Measurements from ENCODE around the gene AOPEP.

The AOPEP gene

GRCh38 chr9:95116002-95116807 lies 389.7 kb downstream of the AOPEP start:
- no peak overlapping the region for H3K4me3 ChIP-seq (ENCODE audit: low read length in 2 of 2)
- no peak overlapping the region for H3K9ac ChIP-seq (ENCODE audit: low read depth in 1 of 2, low read length in 2 of 2)
- no peaks in the 10 kb centered on the region for H3K27me3 ChIP-seq (ENCODE audit: control insufficient read depth in 2 of 2, insufficient read depth in 2 of 2, low read length in 2 of 2)
- peaks cover 6 to 7% of the 10 kb centered on the region in 2 donors for H3K36me3 ChIP-seq (ENCODE audit: control insufficient read depth in 2 of 2, insufficient read depth in 2 of 2, low read length in 2 of 2)
- no peaks in the 10 kb centered on the region for H3K9me3 ChIP-seq (ENCODE audit: control insufficient read depth in 2 of 2, low read length in 2 of 2)
- no peak overlapping the region for H3K27ac ChIP-seq (ENCODE audit: low read depth in 2 of 2, low read length in 2 of 2)
- H3K4me1 ChIP-seq (ENCODE audit: control insufficient read depth in 2 of 2, insufficient read depth in 2 of 2, low read length in 2 of 2), result no peaks in the 10 kb centered on the region

GRCh38 chr9:95116808-95117204 lies 390.3 kb downstream of the AOPEP start:
- Histone ChIP-seq H3K9ac (ENCODE audit: low read depth in 1 of 2, low read length in 2 of 2) (no peak overlapping the region), H3K4me1 (ENCODE audit: control insufficient read depth in 2 of 2, insufficient read depth in 2 of 2, low read length in 2 of 2) (no peaks in the 10 kb centered on the region), H3K36me3 (ENCODE audit: control insufficient read depth in 2 of 2, insufficient read depth in 2 of 2, low read length in 2 of 2) (peaks cover 3 to 6% of the 10 kb centered on the region in 2 donors), H3K27me3 (ENCODE audit: control insufficient read depth in 2 of 2, insufficient read depth in 2 of 2, low read length in 2 of 2) (no peaks in the 10 kb centered on the region), H3K4me3 (ENCODE audit: low read length in 2 of 2) (no peak overlapping the region), H3K27ac (ENCODE audit: low read depth in 2 of 2, low read length in 2 of 2) (no peak overlapping the region), H3K9me3 (ENCODE audit: control insufficient read depth in 2 of 2, low read length in 2 of 2) (no peaks in the 10 kb centered on the region)

DNA sequence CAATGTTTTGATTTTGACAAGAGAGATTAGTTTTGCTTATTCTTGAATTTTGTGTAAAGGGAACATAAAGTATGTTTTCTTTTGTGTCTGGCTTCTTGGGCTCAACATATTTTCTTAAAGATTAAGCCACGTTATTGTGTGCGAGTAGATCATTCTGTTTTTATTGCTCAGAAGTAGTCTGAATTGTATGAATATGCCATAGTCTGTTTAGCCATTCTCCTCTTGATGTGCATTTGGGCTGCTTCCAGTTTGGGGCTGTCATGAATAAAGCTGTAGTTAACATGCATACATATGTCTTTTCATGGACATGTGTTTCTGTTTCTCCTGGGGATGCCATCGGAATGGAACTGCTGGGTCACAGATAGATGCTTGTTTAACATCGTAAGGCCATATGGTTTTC lies 392.1 kb downstream of the AOPEP start:
- Histone ChIP-seq H3K9me3 (ENCODE audit: control insufficient read depth in 2 of 2, low read length in 2 of 2) (no peaks in the 10 kb centered on the region), H3K9ac (ENCODE audit: low read depth in 1 of 2, low read length in 2 of 2) (no peak overlapping the region), H3K4me1 (ENCODE audit: control insufficient read depth in 2 of 2, insufficient read depth in 2 of 2, low read length in 2 of 2) (no peaks in the 10 kb centered on the region), H3K4me3 (ENCODE audit: low read length in 2 of 2) (no peak overlapping the region), H3K27ac (ENCODE audit: low read depth in 2 of 2, low read length in 2 of 2) (no peak overlapping the region), H3K27me3 (ENCODE audit: control insufficient read depth in 2 of 2, insufficient read depth in 2 of 2, low read length in 2 of 2) (no peaks in the 10 kb centered on the region), H3K36me3 (ENCODE audit: control insufficient read depth in 2 of 2, insufficient read depth in 2 of 2, low read length in 2 of 2) (peaks cover 0 to 3% of the 10 kb centered on the region in 2 donors)

DNA sequence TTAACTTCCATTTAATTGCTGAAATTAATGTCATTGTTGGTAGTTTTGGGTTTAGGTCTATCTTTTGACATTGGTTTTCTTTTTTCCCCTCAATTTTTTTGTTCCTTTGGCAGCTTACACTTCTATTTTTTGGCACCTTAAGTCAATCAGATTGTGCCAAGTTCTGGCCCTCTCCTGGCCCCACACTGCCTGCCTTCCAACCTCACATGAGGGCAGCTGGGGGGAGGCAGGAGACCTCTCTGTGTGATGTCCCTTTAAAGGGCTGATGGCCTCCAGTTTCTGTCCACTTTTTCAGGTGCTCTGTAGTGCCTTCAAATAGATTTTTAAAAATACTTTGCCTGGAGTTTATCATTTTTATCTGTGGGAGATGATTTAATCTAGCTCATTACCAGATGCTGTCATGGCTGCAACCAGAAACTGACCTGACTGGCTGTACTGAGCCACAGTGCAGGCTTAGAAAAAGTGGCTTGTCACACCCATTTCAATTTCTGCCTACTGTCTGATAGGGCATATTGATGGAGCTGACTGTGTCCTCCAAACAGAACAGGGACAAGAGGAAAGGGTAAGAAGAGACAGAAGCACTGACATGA lies 394.4 kb downstream of the AOPEP start:
- H3K4me3 ChIP-seq (ENCODE audit: low read length in 2 of 2), result no peak overlapping the region
- no peaks in the 10 kb centered on the region for H3K36me3 ChIP-seq (ENCODE audit: control insufficient read depth in 2 of 2, insufficient read depth in 2 of 2, low read length in 2 of 2)
- H3K9me3 ChIP-seq (ENCODE audit: control insufficient read depth in 2 of 2, low read length in 2 of 2), result no peaks in the 10 kb centered on the region
- H3K4me1 ChIP-seq (ENCODE audit: control insufficient read depth in 2 of 2, insufficient read depth in 2 of 2, low read length in 2 of 2), result no peaks in the 10 kb centered on the region
- H3K9ac ChIP-seq (ENCODE audit: low read depth in 1 of 2, low read length in 2 of 2), result no peak overlapping the region
- no peaks in the 10 kb centered on the region for H3K27me3 ChIP-seq (ENCODE audit: control insufficient read depth in 2 of 2, insufficient read depth in 2 of 2, low read length in 2 of 2)
- H3K27ac ChIP-seq (ENCODE audit: low read depth in 2 of 2, low read length in 2 of 2), result no peak overlapping the region

DNA sequence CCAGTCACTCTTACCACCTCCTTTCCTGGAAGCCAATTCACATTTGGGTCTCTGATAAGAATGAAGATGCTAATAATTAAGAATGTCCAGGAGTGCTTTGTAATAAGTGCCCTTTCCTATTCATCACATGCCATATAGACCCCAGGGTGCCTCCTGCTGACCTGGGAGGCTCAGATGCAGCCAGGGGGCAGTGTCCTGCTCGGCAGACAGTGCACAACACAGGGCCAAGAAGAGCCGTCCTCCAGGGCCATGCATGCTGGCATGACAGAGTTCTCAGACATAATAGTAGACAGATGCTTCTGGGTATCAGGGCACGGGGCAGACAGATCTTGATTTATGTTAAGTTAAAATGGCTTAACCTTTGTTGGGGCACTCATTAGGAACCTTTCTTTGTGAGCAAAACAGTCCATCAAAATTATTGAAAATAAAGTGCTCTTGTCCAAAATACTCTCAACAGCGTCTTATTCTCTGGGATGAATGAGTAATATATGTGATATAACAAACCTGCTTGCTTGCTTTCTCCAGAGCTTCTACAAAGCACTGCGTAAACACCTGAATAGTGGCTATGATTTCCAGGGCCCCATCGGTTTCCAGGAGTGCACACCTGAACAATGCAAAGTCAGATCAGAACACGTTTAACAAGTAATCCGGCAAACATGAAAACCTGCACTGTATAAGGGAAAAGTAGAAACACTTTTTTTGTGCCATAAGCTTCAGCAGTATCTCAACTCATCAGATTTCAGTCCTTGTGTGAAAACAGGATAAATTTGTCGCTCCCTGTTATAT lies 398.3 kb downstream of the AOPEP start:
- no peak overlapping the region for H3K9ac ChIP-seq (ENCODE audit: low read depth in 1 of 2, low read length in 2 of 2)
- no peak overlapping the region for H3K27ac ChIP-seq (ENCODE audit: low read depth in 2 of 2, low read length in 2 of 2)
- no peaks in the 10 kb centered on the region for H3K36me3 ChIP-seq (ENCODE audit: control insufficient read depth in 2 of 2, insufficient read depth in 2 of 2, low read length in 2 of 2)
- H3K9me3 ChIP-seq (ENCODE audit: control insufficient read depth in 2 of 2, low read length in 2 of 2), result no peaks in the 10 kb centered on the region
- no peak overlapping the region for H3K4me3 ChIP-seq (ENCODE audit: low read length in 2 of 2)
- H3K27me3 ChIP-seq (ENCODE audit: control insufficient read depth in 2 of 2, insufficient read depth in 2 of 2, low read length in 2 of 2), result no peaks in the 10 kb centered on the region
- H3K4me1 ChIP-seq (ENCODE audit: control insufficient read depth in 2 of 2, insufficient read depth in 2 of 2, low read length in 2 of 2), result peaks cover 0 to 8% of the 10 kb centered on the region in 2 donors

GRCh38 chr9:95125652-95126051 lies 399.2 kb downstream of the AOPEP start:
- no peaks in the 10 kb centered on the region for H3K36me3 ChIP-seq (ENCODE audit: control insufficient read depth in 2 of 2, insufficient read depth in 2 of 2, low read length in 2 of 2)
- H3K4me1 ChIP-seq (ENCODE audit: control insufficient read depth in 2 of 2, insufficient read depth in 2 of 2, low read length in 2 of 2), result peaks cover 0 to 11% of the 10 kb centered on the region in 2 donors
- no peaks in the 10 kb centered on the region for H3K9me3 ChIP-seq (ENCODE audit: control insufficient read depth in 2 of 2, low read length in 2 of 2)
- H3K27me3 ChIP-seq (ENCODE audit: control insufficient read depth in 2 of 2, insufficient read depth in 2 of 2, low read length in 2 of 2), result no peaks in the 10 kb centered on the region
- no peak overlapping the region for H3K4me3 ChIP-seq (ENCODE audit: low read length in 2 of 2)
- no peak overlapping the region for H3K9ac ChIP-seq (ENCODE audit: low read depth in 1 of 2, low read length in 2 of 2)
- no peak overlapping the region for H3K27ac ChIP-seq (ENCODE audit: low read depth in 2 of 2, low read length in 2 of 2)

DNA sequence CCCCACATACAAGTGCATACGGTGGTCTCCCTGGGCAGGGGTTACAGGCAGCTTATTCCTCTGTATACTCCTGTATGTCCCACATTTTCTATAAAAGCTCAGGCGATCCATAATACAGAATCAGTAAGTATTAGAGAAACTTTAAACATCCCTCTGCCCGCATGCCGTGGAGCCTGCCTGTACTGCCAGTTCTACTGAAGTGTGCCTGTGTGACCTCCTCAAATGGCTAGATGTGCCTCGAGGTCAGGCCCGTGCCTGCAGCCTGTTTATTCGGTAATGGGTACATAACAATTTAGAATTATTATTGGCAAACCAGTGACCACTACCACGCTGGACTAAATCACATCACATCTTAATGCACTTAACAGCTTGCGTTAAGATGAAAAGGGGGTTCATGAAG lies 400.2 kb downstream of the AOPEP start:
- no peak overlapping the region for H3K27ac ChIP-seq (ENCODE audit: low read depth in 2 of 2, low read length in 2 of 2)
- H3K9ac ChIP-seq (ENCODE audit: low read depth in 1 of 2, low read length in 2 of 2), result no peak overlapping the region
- H3K9me3 ChIP-seq (ENCODE audit: control insufficient read depth in 2 of 2, low read length in 2 of 2), result no peaks in the 10 kb centered on the region
- no peaks in the 10 kb centered on the region for H3K27me3 ChIP-seq (ENCODE audit: control insufficient read depth in 2 of 2, insufficient read depth in 2 of 2, low read length in 2 of 2)
- no peak overlapping the region for H3K4me3 ChIP-seq (ENCODE audit: low read length in 2 of 2)
- H3K36me3 ChIP-seq (ENCODE audit: control insufficient read depth in 2 of 2, insufficient read depth in 2 of 2, low read length in 2 of 2), result no peaks in the 10 kb centered on the region
- H3K4me1 ChIP-seq (ENCODE audit: control insufficient read depth in 2 of 2, insufficient read depth in 2 of 2, low read length in 2 of 2), result peaks cover 0 to 11% of the 10 kb centered on the region in 2 donors

DNA sequence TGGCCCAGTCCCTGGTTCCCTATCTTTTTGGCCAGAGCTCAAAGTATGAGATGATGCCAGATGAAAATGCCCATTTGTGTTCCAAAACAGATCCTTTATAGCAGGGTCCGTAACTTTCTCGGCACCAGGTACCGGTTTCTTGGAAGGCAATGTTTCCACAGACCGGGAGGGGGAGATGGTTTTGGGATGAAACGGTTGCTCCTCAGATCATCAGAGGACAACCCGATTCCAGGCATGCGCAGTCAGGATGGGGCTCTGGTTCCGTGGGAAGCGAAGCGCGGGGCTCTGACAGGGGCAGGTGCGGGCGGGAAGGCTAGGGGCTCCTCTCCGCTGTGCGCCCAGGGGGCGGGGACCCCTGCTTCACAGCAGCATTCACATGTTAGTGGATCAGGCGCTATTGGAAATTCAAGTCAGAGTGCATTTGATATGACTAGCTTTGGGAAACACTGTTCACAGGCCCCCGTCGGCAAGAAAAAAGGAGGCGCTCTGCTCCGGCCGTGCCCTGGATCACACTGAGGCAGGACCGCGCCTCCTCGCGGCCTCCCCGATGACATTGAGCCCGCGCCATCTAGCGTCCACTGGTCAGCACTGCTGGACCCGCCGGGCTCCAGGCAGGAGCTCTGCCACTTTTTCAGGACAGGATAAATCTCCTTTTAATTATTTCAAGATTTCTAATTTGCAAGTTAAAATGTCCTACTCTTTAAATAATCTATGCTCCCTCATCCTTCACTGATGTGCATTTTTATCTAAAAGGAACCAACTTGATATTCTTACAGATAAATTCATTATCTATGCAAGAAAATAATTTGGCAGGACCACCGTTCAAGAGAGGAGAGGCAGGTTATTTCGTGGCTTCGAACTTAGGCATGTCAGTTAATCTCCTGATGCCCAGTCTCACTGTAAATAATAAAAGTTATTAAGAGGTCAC lies 401.0 kb downstream of the AOPEP start:
- Histone ChIP-seq H3K36me3 (ENCODE audit: control insufficient read depth in 2 of 2, insufficient read depth in 2 of 2, low read length in 2 of 2) (no peaks in the 10 kb centered on the region), H3K9me3 (ENCODE audit: control insufficient read depth in 2 of 2, low read length in 2 of 2) (no peaks in the 10 kb centered on the region), H3K4me1 (ENCODE audit: control insufficient read depth in 2 of 2, insufficient read depth in 2 of 2, low read length in 2 of 2) (peaks cover 0 to 15% of the 10 kb centered on the region in 2 donors), H3K9ac (ENCODE audit: low read depth in 1 of 2, low read length in 2 of 2) (peak overlapping the region in 1 of 2 donors; percentile 52), H3K27ac (ENCODE audit: low read depth in 2 of 2, low read length in 2 of 2) (peak overlapping the region; percentile 2 to 15), H3K27me3 (ENCODE audit: control insufficient read depth in 2 of 2, insufficient read depth in 2 of 2, low read length in 2 of 2) (no peaks in the 10 kb centered on the region), H3K4me3 (ENCODE audit: low read length in 2 of 2) (peak overlapping the region in 1 of 2 donors; percentile 28)

DNA sequence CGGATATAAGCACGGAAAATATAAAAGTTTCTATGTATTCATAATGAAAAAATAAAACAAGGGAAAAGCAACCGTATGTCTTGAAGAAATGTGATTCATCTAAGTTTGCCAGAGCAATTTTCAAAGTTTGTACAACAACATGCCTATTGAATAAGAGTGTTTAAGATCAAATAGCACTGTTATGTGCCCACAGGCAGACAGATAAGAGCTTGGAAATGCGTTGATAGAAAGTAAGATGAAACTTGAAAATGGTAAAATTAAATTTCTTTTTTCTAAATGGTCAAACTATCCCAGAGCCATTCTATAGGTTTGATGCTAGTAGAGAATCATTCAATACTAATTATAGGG lies 401.7 kb downstream of the AOPEP start:
- Histone ChIP-seq H3K27ac (ENCODE audit: low read depth in 2 of 2, low read length in 2 of 2) (no peak overlapping the region), H3K4me1 (ENCODE audit: control insufficient read depth in 2 of 2, insufficient read depth in 2 of 2, low read length in 2 of 2) (peaks cover 0 to 15% of the 10 kb centered on the region in 2 donors), H3K4me3 (ENCODE audit: low read length in 2 of 2) (no peak overlapping the region), H3K27me3 (ENCODE audit: control insufficient read depth in 2 of 2, insufficient read depth in 2 of 2, low read length in 2 of 2) (no peaks in the 10 kb centered on the region), H3K9ac (ENCODE audit: low read depth in 1 of 2, low read length in 2 of 2) (no peak overlapping the region), H3K9me3 (ENCODE audit: control insufficient read depth in 2 of 2, low read length in 2 of 2) (no peaks in the 10 kb centered on the region), H3K36me3 (ENCODE audit: control insufficient read depth in 2 of 2, insufficient read depth in 2 of 2, low read length in 2 of 2) (no peaks in the 10 kb centered on the region)

Measured in mucosa of rectum (tissue), 2 donors.